WTC11 (cell line): Measurements from ENCODE around the gene FAH. TPM values are rescaled to one million over a fixed set of nuclear protein-coding genes. Genes with fewer than 3 reads are reported as not detected.

Source experiments
- ATAC-seq: fragments of 200-7000 bp; cut with Tn5 transposase; 2 replicates; pipeline ENCODE4 v1.10.0; 2021; ENCODE audit warnings: mild to moderate bottlenecking, moderate library complexity
- CTCF ChIA-PET: fragments of 300-600 bp; sonication (Branson Sonifier 250); formaldehyde crosslinking; loops from one replicate; lab custom pipeline; 2021; ENCODE audit warnings: antibody characterized with exemption; lab: Charles Lee
- POLR2A ChIA-PET: fragments of 350-600 bp; sonication (Branson Sonifier 250); formaldehyde crosslinking; loops from one replicate; lab custom pipeline; 2021; ENCODE audit warnings: antibody characterized with exemption; lab: Charles Lee
- DNase-seq: peaks from one replicate; pipeline ENCODE4 v3.0.0; 2021; ENCODE audit warnings: low spot score
- H3K27ac Mint-ChIP-seq: 2 replicates; pipeline ENCODE4 v1.8.0; 2021; ENCODE audit warnings: mixed read lengths
- H3K27me3 Mint-ChIP-seq: 2 replicates; pipeline ENCODE4 v1.8.0; 2021; ENCODE audit warnings: low read depth, mild to moderate bottlenecking, moderate library complexity, mixed read lengths
- H3K36me3 Mint-ChIP-seq: 2 replicates; pipeline ENCODE4 v1.8.0; 2021; ENCODE audit warnings: mixed read lengths
- H3K4me1 Mint-ChIP-seq: 2 replicates; pipeline ENCODE4 v1.8.0; 2022; ENCODE audit warnings: mixed read lengths
- H3K4me3 Mint-ChIP-seq: 2 replicates; pipeline ENCODE4 v1.8.0; 2021; ENCODE audit warnings: mild to moderate bottlenecking, moderate library complexity, mixed read lengths
- H3K9me3 Mint-ChIP-seq: 2 replicates; pipeline ENCODE4 v1.8.0; 2021; ENCODE audit warnings: mixed read lengths
- CTCF ChIP-seq: fragments of 200-600 bp; IDR thresholded peaks from 2 replicates; pipeline ENCODE4 v1.8.0; 2022; ENCODE audit warnings: antibody characterized with exemption
- GABPB1 ChIP-seq: sonication (generic); formaldehyde crosslinking; IDR thresholded peaks from 2 replicates; pipeline ENCODE4 v1.8.1; 2023; ENCODE audit warnings: mild to moderate bottlenecking, missing genetic modification reagents
- GTF2I ChIP-seq: fragments of 250-450 bp; sonication (Bioruptor Pico); conservative IDR thresholded peaks from 2 replicates; pipeline ENCODE4 v1.4.0; 2021; ENCODE audit warnings: mild to moderate bottlenecking
- KAT7 ChIP-seq: sonication (generic); formaldehyde crosslinking; IDR thresholded peaks from 2 replicates; pipeline ENCODE4 v1.8.1; 2023; ENCODE audit warnings: missing genetic modification reagents, mild to moderate bottlenecking, borderline replicate concordance
- NR1H2 ChIP-seq: sonication (generic); formaldehyde crosslinking; IDR thresholded peaks from 2 replicates; pipeline ENCODE4 v1.9.0; 2021; ENCODE audit warnings: mild to moderate bottlenecking, moderate library complexity, missing genetic modification reagents
- SP1 ChIP-seq: sonication (generic); formaldehyde crosslinking; conservative IDR thresholded peaks from 2 replicates; pipeline ENCODE4 v1.8.1; 2022; ENCODE audit warnings: missing genetic modification reagents
- TCF7 ChIP-seq: sonication (generic); formaldehyde crosslinking; IDR thresholded peaks from 2 replicates; pipeline ENCODE4 v1.8.0; 2022; ENCODE audit warnings: mild to moderate bottlenecking, low read depth, missing genetic modification reagents, moderate library complexity
- TEAD1 ChIP-seq: sonication (generic); formaldehyde crosslinking; IDR thresholded peaks from 2 replicates; pipeline ENCODE4 v1.8.0; 2022; ENCODE audit warnings: mild to moderate bottlenecking, missing genetic modification reagents
- TEAD4 ChIP-seq: sonication (generic); formaldehyde crosslinking; IDR thresholded peaks from 2 replicates; pipeline ENCODE4 v1.8.0; 2022; ENCODE audit warnings: mild to moderate bottlenecking, missing genetic modification reagents
- ZMAT4 ChIP-seq: fragments of 250-450 bp; sonication (Bioruptor Pico); IDR thresholded peaks from 2 replicates; pipeline ENCODE4 v1.9.0; 2021; ENCODE audit warnings: mild to moderate bottlenecking
- ZNF263 ChIP-seq: sonication (generic); formaldehyde crosslinking; IDR thresholded peaks from 2 replicates; pipeline ENCODE4 v1.8.1; 2022; ENCODE audit warnings: low read depth, mild to moderate bottlenecking, moderate library complexity, missing genetic modification reagents
- ZNF317 ChIP-seq: sonication (generic); formaldehyde crosslinking; IDR thresholded peaks from 2 replicates; pipeline ENCODE4 v1.8.1; 2023; ENCODE audit warnings: low read depth, mild to moderate bottlenecking, moderate library complexity, missing genetic modification reagents, borderline replicate concordance
- ZNF532 ChIP-seq: fragments of 250-450 bp; sonication (Bioruptor Pico); IDR thresholded peaks from 2 replicates; pipeline ENCODE4 v1.9.0; 2021; ENCODE audit warnings: mild to moderate bottlenecking, borderline replicate concordance
- total RNA-seq: library from RNA; stranded (reverse); gene quantifications from 3 replicates; pipeline ENCODE4 v1.2.3, GENCODE V29; 2021
- TF ChIP-seq, protein P1 (sequence below): sonication (generic); formaldehyde crosslinking; IDR thresholded peaks from 2 replicates; pipeline ENCODE4 v1.8.1; 2022; ENCODE audit warnings: low read depth, mild to moderate bottlenecking, moderate library complexity, missing genetic modification reagents, borderline replicate concordance
- TF ChIP-seq, protein P2 (sequence below): sonication (generic); formaldehyde crosslinking; IDR thresholded peaks from 2 replicates; pipeline ENCODE4 v1.8.0; 2022; ENCODE audit warnings: mild to moderate bottlenecking, missing genetic modification reagents
- TF ChIP-seq, protein P3 (sequence below): sonication (generic); formaldehyde crosslinking; IDR thresholded peaks from 2 replicates; pipeline ENCODE4 v1.8.0; 2023; ENCODE audit warnings: missing genetic modification reagents
- TF ChIP-seq, protein P4 (sequence below): sonication (generic); formaldehyde crosslinking; IDR thresholded peaks from 2 replicates; pipeline ENCODE4 v1.8.0; 2022; ENCODE audit warnings: missing genetic modification reagents
- TF ChIP-seq, protein P5 (sequence below): sonication (generic); formaldehyde crosslinking; IDR thresholded peaks from 2 replicates; pipeline ENCODE4 v1.8.1; 2023; ENCODE audit warnings: mild to moderate bottlenecking, missing genetic modification reagents, moderate library complexity

The FAH gene
- total RNA-seq, 1 experiment from 2014 or later, result 22.8 TPM

DNA sequence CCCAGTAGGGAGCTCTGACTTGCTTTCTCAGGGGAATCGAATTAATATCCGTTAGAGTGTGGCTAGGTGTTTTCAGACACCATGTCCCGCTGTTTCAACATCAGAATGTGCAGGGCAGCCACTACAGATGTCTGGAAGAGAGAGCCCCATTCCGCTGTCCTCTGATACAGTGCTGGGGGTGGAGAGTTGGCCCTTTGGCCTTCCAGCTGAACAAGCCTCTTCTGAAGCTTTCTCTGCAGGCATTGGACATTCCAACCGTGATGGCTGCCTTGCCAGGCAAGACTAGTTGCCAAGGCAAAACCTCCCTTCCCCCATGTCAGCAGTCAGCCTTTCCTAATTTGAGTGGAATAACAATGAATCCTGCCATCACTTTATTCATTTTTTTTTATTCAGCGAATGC is 1.5 kb downstream of the FAH start:
- Mint-ChIP-seq H3K9me3 (no peaks in the 10 kb centered on the region), H3K27me3 (peaks cover 10% of the 10 kb centered on the region), H3K4me1 (peaks cover 30% of the 10 kb centered on the region), H3K27ac (no peak overlapping the region), H3K36me3 (no peaks in the 10 kb centered on the region), H3K4me3 (peak overlapping the region; percentile 85)
- ATAC-seq (no peak), DNase-seq (no peak)
- POLR2A ChIA-PET, result no interaction called here
- TF ChIP-seq, protein P1, sequence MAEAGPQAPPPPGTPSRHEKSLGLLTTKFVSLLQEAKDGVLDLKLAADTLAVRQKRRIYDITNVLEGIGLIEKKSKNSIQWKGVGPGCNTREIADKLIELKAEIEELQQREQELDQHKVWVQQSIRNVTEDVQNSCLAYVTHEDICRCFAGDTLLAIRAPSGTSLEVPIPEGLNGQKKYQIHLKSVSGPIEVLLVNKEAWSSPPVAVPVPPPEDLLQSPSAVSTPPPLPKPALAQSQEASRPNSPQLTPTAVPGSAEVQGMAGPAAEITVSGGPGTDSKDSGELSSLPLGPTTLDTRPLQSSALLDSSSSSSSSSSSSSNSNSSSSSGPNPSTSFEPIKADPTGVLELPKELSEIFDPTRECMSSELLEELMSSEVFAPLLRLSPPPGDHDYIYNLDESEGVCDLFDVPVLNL (CRISPR knock-in tag), result no peak
- TF ChIP-seq ZNF532 (CRISPR knock-in tag), result no peak
- TF ChIP-seq KAT7 (CRISPR knock-in tag), result no peak
- TF ChIP-seq, protein P2, sequence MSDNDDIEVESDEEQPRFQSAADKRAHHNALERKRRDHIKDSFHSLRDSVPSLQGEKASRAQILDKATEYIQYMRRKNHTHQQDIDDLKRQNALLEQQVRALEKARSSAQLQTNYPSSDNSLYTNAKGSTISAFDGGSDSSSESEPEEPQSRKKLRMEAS (CRISPR knock-in tag), result no peak
- TF ChIP-seq GTF2I (CRISPR knock-in tag), result no peak
- no peak for TF ChIP-seq TEAD4 (CRISPR knock-in tag)
- TF ChIP-seq, protein P3, sequence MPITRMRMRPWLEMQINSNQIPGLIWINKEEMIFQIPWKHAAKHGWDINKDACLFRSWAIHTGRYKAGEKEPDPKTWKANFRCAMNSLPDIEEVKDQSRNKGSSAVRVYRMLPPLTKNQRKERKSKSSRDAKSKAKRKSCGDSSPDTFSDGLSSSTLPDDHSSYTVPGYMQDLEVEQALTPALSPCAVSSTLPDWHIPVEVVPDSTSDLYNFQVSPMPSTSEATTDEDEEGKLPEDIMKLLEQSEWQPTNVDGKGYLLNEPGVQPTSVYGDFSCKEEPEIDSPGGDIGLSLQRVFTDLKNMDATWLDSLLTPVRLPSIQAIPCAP (CRISPR knock-in tag), result no peak
- TF ChIP-seq, protein P4, sequence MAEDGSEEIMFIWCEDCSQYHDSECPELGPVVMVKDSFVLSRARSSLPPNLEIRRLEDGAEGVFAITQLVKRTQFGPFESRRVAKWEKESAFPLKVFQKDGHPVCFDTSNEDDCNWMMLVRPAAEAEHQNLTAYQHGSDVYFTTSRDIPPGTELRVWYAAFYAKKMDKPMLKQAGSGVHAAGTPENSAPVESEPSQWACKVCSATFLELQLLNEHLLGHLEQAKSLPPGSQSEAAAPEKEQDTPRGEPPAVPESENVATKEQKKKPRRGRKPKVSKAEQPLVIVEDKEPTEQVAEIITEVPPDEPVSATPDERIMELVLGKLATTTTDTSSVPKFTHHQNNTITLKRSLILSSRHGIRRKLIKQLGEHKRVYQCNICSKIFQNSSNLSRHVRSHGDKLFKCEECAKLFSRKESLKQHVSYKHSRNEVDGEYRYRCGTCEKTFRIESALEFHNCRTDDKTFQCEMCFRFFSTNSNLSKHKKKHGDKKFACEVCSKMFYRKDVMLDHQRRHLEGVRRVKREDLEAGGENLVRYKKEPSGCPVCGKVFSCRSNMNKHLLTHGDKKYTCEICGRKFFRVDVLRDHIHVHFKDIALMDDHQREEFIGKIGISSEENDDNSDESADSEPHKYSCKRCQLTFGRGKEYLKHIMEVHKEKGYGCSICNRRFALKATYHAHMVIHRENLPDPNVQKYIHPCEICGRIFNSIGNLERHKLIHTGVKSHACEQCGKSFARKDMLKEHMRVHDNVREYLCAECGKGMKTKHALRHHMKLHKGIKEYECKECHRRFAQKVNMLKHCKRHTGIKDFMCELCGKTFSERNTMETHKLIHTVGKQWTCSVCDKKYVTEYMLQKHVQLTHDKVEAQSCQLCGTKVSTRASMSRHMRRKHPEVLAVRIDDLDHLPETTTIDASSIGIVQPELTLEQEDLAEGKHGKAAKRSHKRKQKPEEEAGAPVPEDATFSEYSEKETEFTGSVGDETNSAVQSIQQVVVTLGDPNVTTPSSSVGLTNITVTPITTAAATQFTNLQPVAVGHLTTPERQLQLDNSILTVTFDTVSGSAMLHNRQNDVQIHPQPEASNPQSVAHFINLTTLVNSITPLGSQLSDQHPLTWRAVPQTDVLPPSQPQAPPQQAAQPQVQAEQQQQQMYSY (CRISPR knock-in tag), result no peak
- no peak for TF ChIP-seq TEAD1 (CRISPR knock-in tag)
- no peak for TF ChIP-seq SP1 (CRISPR knock-in tag)
- no peak for TF ChIP-seq ZMAT4 (CRISPR knock-in tag)
- no peak for TF ChIP-seq NR1H2 (CRISPR knock-in tag)
- no peak for TF ChIP-seq TCF7 (CRISPR knock-in tag)
- no peak for TF ChIP-seq ZNF263 (CRISPR knock-in tag)
- TF ChIP-seq, protein P5, sequence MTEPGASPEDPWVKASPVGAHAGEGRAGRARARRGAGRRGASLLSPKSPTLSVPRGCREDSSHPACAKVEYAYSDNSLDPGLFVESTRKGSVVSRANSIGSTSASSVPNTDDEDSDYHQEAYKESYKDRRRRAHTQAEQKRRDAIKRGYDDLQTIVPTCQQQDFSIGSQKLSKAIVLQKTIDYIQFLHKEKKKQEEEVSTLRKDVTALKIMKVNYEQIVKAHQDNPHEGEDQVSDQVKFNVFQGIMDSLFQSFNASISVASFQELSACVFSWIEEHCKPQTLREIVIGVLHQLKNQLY (CRISPR knock-in tag), result no peak
- TF ChIP-seq GABPB1 (CRISPR knock-in tag), result no peak
- no peak for TF ChIP-seq ZNF317 (CRISPR knock-in tag)
- TF ChIP-seq CTCF, result no peak
- CTCF ChIA-PET, result interaction anchor here (2.4 kb wide), 1 partner anchor 93 kb away, joined by 11 read pairs; no protein-coding TSS in a partner anchor
